Tibial nerve (tissue), 4 donors: ENCODE results near the gene AREL1. TPM values are rescaled to one million over a fixed set of nuclear protein-coding genes. Genes with fewer than 3 reads are reported as not detected.

Experiments
- DNase-seq, 2 donors: peaks; one replicate each; pipeline ENCODE4 v3.0.0-alpha.2; 2019; ENCODE audit warnings: low spot score in 2 of 2
- H3K27ac ChIP-seq, 4 donors: fragments of 200-600 bp; sonication (generic) in 3 of 4; one replicate each; pipeline ENCODE4 v1.5.1; 2017 to 2019; ENCODE audit warnings: mild to moderate bottlenecking in 1 of 4
- H3K27me3 ChIP-seq, 2 donors: fragments of 200-600 bp; sonication (generic) in 1 of 2; one replicate each; pipeline versions ENCODE4 v1.5.1 to v1.6.0; 2017 to 2019
- H3K36me3 ChIP-seq, 3 donors: fragments of 200-600 bp; sonication (generic); one replicate each; pipeline ENCODE4 v1.5.1; 2018 to 2019
- H3K4me1 ChIP-seq, 4 donors: fragments of 200-600 bp; sonication (generic) in 3 of 4; one replicate each; pipeline ENCODE4 v1.5.1; 2017 to 2019
- H3K4me3 ChIP-seq, 4 donors: fragments of 200-600 bp; sonication (generic) in 3 of 4; one replicate each; pipeline ENCODE4 v1.5.1; 2017 to 2019; ENCODE audit warnings: mild to moderate bottlenecking in 1 of 4, moderate library complexity in 1 of 4
- H3K9me3 ChIP-seq, 4 donors: fragments of 200-600 bp; sonication (generic) in 3 of 4; one replicate each; pipeline ENCODE4 v1.5.1; 2017 to 2019
- EP300 ChIP-seq, 2 donors: sonication (generic); formaldehyde crosslinking; IDR thresholded peaks; one replicate each; pipeline ENCODE4 v1.6.1; 2017; ENCODE audit warnings: antibody characterized with exemption in 2 of 2, mild to moderate bottlenecking in 1 of 2
- POLR2A ChIP-seq, 2 donors: fragments of 450-650 bp; IDR thresholded peaks; one replicate each; pipeline ENCODE4 v1.6.1; 2017; ENCODE audit warnings: antibody characterized with exemption in 2 of 2, mild to moderate bottlenecking in 2 of 2, moderate library complexity in 2 of 2
- WGBS, 2 donors: methylation state at CpG; one replicate each; pipeline ENCODE4 v1.1.5; 2018; 5-methylcytosine and 5-hydroxymethylcytosine counted together
- total RNA-seq, 4 donors: library from RNA; depleted of rRNA; stranded (reverse); fragments of >200 nt; gene quantifications; one replicate each; pipeline ENCODE4 v1.1.0, GENCODE V29; 2016
- TF ChIP-seq, protein P1 (sequence below), 5 experiments: fragments of 200-600 bp in 3 of 5; fragments of 450-650 bp in 2 of 5; sonication (generic) in 3 of 5; IDR thresholded peaks; one replicate each; pipeline ENCODE4 v1.5.1; 2016 to 2019; ENCODE audit warnings: antibody characterized with exemption in 5 of 5, mild to moderate bottlenecking in 3 of 5, moderate library complexity in 2 of 5

AREL1 gene
- total RNA-seq, 4 donors from 2014 or later = 25.3 to 35.0 (median 32.2) TPM

- H3K4me1 ChIP-seq = peaks cover 0 to 64% (median 8%) of the 10 kb centered on the region in 4 donors
- peaks cover 0 to 16% (median 0%) of the 10 kb centered on the region in 3 donors for H3K36me3 ChIP-seq
- H3K9me3 ChIP-seq = no peaks in the 10 kb centered on the region
- no peak for DNase-seq
- WGBS, 2 donors = 39 to 41% methylated on average over 2 of the region's 2 CpGs
- no peak for TF ChIP-seq POLR2A (IDR thresholded peaks at IDR 0.05)
- TF ChIP-seq EP300 (IDR thresholded peaks at IDR 0.05) = peak in 1 of 2 donors; percentile 50
- H3K27ac ChIP-seq = peak overlapping the region in 2 of 4 donors; percentile 54 to 79
- H3K4me3 ChIP-seq = no peak overlapping the region
- H3K27me3 ChIP-seq = no peaks in the 10 kb centered on the region
These were observed 57.1 kb downstream of the AREL1 start for GRCh38 chr14:74655599-74656395.

DNA sequence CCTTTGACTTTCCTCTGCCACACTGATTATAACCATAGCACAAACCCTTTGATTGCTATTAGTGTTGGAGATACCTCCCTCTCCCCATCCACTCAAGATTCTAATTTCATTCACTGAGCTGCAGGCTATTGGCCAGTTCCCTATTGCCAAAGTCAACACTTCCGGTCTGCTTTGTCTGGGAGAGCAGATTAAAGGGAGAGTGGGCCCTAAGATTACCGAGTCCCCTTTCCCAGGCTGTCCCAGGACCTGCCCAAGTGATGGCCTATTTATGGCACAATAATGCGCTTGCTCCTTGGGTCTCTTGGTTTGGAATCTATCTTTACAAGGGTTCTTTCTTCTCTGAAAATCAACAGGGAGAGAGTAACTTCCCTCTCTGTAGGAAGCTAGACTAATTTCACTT, 57.9 kb downstream of the AREL1 start:
- no peak for DNase-seq
- WGBS, 2 donors = 44 to 47% methylated on average over 3 of the region's 3 CpGs
- peak overlapping the region in 2 of 4 donors; percentile 54 to 79 for H3K27ac ChIP-seq

DNA sequence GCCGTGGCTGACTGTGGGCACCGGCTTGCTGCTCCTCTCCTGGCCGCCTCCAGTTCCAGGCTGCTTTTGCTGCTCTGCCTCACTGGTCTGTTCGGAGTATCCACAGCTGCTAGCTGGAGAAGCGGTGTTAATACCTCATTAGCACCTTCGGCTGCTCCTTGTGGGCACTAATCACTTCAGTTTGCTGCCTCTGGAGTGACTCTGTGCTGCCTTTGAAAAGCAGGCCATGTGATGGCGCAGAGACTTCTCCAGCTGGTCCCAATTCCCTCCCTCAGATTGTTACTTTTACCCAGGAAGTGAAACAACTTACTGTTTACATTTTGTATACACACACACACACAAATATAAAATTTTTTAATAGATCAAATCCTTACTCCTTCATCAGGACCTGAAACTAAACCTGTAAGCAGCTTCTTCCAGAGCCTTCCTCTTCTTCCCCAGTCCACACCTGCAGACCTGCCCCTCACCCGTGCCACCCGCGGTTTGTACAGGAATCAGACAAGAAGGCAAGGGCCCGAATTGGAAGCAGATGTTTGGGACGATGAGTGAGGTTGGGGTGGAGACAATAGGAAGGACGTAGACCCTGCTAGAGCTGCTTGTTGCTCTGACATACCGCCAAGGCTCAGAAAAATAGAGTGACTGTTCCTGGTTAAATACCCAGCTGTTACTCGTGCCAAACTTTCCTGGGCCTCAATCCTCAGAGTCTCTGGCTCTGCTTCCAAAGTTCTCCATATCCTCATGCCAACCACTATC, 59.3 kb downstream of the AREL1 start:
- H3K27ac ChIP-seq = peak overlapping the region in 2 of 4 donors; percentile 54 to 79
- DNase-seq = no peak
- no peak for TF ChIP-seq POLR2A (IDR thresholded peaks at IDR 0.05)
- TF ChIP-seq EP300 (IDR thresholded peaks at IDR 0.05) = no peak
- TF ChIP-seq, protein P1, sequence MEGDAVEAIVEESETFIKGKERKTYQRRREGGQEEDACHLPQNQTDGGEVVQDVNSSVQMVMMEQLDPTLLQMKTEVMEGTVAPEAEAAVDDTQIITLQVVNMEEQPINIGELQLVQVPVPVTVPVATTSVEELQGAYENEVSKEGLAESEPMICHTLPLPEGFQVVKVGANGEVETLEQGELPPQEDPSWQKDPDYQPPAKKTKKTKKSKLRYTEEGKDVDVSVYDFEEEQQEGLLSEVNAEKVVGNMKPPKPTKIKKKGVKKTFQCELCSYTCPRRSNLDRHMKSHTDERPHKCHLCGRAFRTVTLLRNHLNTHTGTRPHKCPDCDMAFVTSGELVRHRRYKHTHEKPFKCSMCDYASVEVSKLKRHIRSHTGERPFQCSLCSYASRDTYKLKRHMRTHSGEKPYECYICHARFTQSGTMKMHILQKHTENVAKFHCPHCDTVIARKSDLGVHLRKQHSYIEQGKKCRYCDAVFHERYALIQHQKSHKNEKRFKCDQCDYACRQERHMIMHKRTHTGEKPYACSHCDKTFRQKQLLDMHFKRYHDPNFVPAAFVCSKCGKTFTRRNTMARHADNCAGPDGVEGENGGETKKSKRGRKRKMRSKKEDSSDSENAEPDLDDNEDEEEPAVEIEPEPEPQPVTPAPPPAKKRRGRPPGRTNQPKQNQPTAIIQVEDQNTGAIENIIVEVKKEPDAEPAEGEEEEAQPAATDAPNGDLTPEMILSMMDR (IDR thresholded peaks at IDR 0.05) = no peak
- H3K4me3 ChIP-seq = no peak overlapping the region
- no peaks in the 10 kb centered on the region for H3K9me3 ChIP-seq
- no peaks in the 10 kb centered on the region for H3K27me3 ChIP-seq
- peaks cover 0 to 67% (median 7%) of the 10 kb centered on the region in 4 donors for H3K4me1 ChIP-seq
- 67 to 71% methylated on average over 15 of the region's 15 CpGs for WGBS, 2 donors
- no peaks in the 10 kb centered on the region for H3K36me3 ChIP-seq

More for the DNA sequence above, 57.9 kb downstream of the AREL1 start:
- no peak overlapping the region for H3K4me3 ChIP-seq
- peaks cover 0 to 58% (median 7%) of the 10 kb centered on the region in 4 donors for H3K4me1 ChIP-seq
- H3K9me3 ChIP-seq = no peaks in the 10 kb centered on the region
- H3K36me3 ChIP-seq = peaks cover 0 to 7% (median 0%) of the 10 kb centered on the region in 3 donors
- no peak for TF ChIP-seq POLR2A (IDR thresholded peaks at IDR 0.05)
- TF ChIP-seq EP300 (IDR thresholded peaks at IDR 0.05) = no peak
- TF ChIP-seq, protein P1 (IDR thresholded peaks at IDR 0.05) = no peak
- H3K27me3 ChIP-seq = no peaks in the 10 kb centered on the region

DNA sequence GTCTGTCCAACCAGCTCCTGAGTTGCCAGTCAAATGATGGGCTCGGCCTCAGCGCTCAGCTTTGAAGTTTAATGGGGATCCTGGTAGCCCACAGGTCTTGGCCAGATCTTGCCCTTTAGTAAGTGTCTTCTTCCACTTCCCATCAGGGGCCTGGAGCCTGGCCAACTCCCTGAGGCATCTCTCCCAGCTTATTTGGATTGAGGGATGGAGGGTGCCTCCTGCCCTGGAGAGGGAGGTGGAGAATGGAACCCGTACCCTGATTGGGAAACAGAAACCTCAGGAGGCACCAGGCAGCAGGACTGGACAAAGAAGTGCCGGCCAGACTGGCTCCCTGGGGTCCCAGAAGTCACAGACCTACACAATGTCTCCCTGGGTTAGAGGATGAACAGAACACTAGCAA, 60.3 kb downstream of the AREL1 start:
- Histone ChIP-seq H3K27ac (peak overlapping the region in 1 of 4 donors; percentile 33), H3K27me3 (no peaks in the 10 kb centered on the region), H3K4me3 (no peak overlapping the region), H3K9me3 (no peaks in the 10 kb centered on the region), H3K4me1 (peaks cover 0 to 77% (median 10%) of the 10 kb centered on the region in 4 donors), H3K36me3 (no peaks in the 10 kb centered on the region)
- TF ChIP-seq, protein P1 (IDR thresholded peaks at IDR 0.05) = no peak
- TF ChIP-seq POLR2A (IDR thresholded peaks at IDR 0.05) = no peak
- no peak for TF ChIP-seq EP300 (IDR thresholded peaks at IDR 0.05)
- 45 to 65% methylated on average over 4 of the region's 4 CpGs for WGBS, 2 donors
- peak in 1 of 2 donors; percentile 23 for DNase-seq

GRCh38 chr14:74650927-74651686, 61.8 kb downstream of the AREL1 start:
- Histone ChIP-seq H3K9me3 (no peaks in the 10 kb centered on the region), H3K27me3 (no peaks in the 10 kb centered on the region), H3K36me3 (no peaks in the 10 kb centered on the region), H3K27ac (no peak overlapping the region), H3K4me3 (no peak overlapping the region), H3K4me1 (peaks cover 0 to 78% (median 8%) of the 10 kb centered on the region in 4 donors)
- TF ChIP-seq POLR2A (IDR thresholded peaks at IDR 0.05) = no peak
- no peak for TF ChIP-seq EP300 (IDR thresholded peaks at IDR 0.05)
- TF ChIP-seq, protein P1 (IDR thresholded peaks at IDR 0.05) = no peak
- 90 to 100% methylated on average over 1 of the region's 1 CpG for WGBS, 2 donors
- no peak for DNase-seq
